ENCODE measurements around the gene CAD. TPM values are rescaled to one million over a fixed set of nuclear protein-coding genes. Genes with fewer than 3 reads are reported as not detected.
A peak's percentile ranks its signal among the peaks of the same experiment; 100 is the strongest.

CAD gene
- total RNA-seq, 1 donor: 30.8 TPM

DNA sequence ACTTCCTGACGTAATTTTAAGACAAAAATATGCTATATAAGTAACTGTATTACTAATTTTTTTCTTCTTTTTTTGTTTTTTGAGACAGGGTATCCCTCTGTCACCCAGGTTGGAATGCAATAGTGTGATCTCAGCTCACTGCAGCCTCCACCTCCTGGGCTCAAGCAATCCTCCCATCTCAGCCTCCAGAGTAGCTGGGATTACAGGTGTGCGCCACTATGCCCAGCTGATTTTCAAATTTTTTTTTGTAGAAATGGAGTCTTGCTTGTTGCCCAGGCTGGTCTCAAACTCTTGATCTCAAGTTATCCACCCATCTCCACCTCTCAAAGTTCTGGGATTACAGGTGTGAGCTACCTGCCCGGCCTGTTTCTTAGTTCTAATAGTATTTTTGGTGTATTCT lies 38.7 kb upstream of the CAD start:
- no peak overlapping the region for H3K4me3 ChIP-seq (ENCODE audit: insufficient read depth, low read length)
- no peak overlapping the region for H3K27ac ChIP-seq (ENCODE audit: low read depth, low read length)
- no peaks in the 10 kb centered on the region for H3K79me2 ChIP-seq (ENCODE audit: insufficient read depth, low read length)
- TF ChIP-seq CTCF (IDR thresholded peaks at IDR 0.05; ENCODE audit: extremely low read depth, low read depth, low read length): no peak
- no peaks in the 10 kb centered on the region for H4K20me1 ChIP-seq (ENCODE audit: insufficient read depth, low read length)
- no peak for DNase-seq (ENCODE audit: insufficient read length, low spot score, missing footprints)
- peaks cover 45% of the 10 kb centered on the region for H3K4me1 ChIP-seq (ENCODE audit: insufficient read depth, low read length)
- no peak overlapping the region for H3K4me2 ChIP-seq (ENCODE audit: insufficient read depth, low read length)
- no peaks in the 10 kb centered on the region for H3K36me3 ChIP-seq (ENCODE audit: insufficient read depth, low read length)
- H3K27me3 ChIP-seq (ENCODE audit: insufficient read depth, low read length): peaks cover 19% of the 10 kb centered on the region
- no peaks in the 10 kb centered on the region for H3K9me3 ChIP-seq (ENCODE audit: low read depth, low read length)
- no peak overlapping the region for H2AFZ ChIP-seq (ENCODE audit: low read length)

DNA sequence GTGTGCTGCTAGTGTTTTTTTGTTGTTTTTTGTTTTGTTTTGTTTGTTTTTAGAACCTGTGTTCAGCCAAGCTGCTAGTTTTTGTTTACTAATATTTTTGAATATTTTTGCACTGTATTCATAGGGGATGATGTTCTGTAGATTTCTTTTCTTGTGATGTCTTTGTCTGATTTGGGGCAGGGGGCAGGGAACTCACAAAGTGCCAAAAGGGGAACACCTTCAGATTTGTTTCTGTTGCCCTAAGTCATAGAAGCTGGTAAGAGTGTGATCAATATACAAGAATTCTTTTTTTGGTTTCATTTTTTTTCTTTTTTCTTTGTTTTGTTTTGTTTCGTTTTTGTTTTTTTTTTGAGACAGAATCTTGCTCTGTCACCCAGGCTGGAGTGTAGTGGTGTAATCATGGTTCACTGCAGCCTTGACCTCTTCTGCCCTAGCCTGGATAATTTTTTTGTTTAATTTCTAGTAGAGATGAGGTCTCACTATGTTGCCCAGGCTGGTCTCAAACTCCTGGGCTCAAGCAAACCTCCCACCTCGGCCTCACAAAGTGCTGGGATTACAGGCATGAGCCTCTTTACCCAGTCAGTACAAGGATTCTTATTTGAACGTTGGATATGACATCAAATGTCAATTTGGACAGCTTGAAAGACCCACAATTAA lies 37.7 kb upstream of the CAD start:
- no peak for TF ChIP-seq CTCF (IDR thresholded peaks at IDR 0.05; ENCODE audit: extremely low read depth, low read depth, low read length)
- DNase-seq (ENCODE audit: insufficient read length, low spot score, missing footprints): no peak
- H3K27ac ChIP-seq (ENCODE audit: low read depth, low read length): peak overlapping the region; percentile 66
- no peaks in the 10 kb centered on the region for H3K36me3 ChIP-seq (ENCODE audit: insufficient read depth, low read length)
- H3K4me2 ChIP-seq (ENCODE audit: insufficient read depth, low read length): peak overlapping the region; percentile 31
- H3K79me2 ChIP-seq (ENCODE audit: insufficient read depth, low read length): no peaks in the 10 kb centered on the region
- peaks cover 12% of the 10 kb centered on the region for H3K27me3 ChIP-seq (ENCODE audit: insufficient read depth, low read length)
- H3K4me3 ChIP-seq (ENCODE audit: insufficient read depth, low read length): no peak overlapping the region
- H3K9me3 ChIP-seq (ENCODE audit: low read depth, low read length): no peaks in the 10 kb centered on the region
- no peak overlapping the region for H2AFZ ChIP-seq (ENCODE audit: low read length)
- no peaks in the 10 kb centered on the region for H4K20me1 ChIP-seq (ENCODE audit: insufficient read depth, low read length)
- H3K4me1 ChIP-seq (ENCODE audit: insufficient read depth, low read length): peaks cover 54% of the 10 kb centered on the region

GRCh38 chr2:27182346-27182745 lies 34.8 kb upstream of the CAD start:
- Histone ChIP-seq H3K4me3 (ENCODE audit: insufficient read depth, low read length) (no peak overlapping the region), H3K27ac (ENCODE audit: low read depth, low read length) (peak overlapping the region; percentile 90), H3K36me3 (ENCODE audit: insufficient read depth, low read length) (no peaks in the 10 kb centered on the region), H3K4me1 (ENCODE audit: insufficient read depth, low read length) (peaks cover 81% of the 10 kb centered on the region), H2AFZ (ENCODE audit: low read length) (no peak overlapping the region), H3K4me2 (ENCODE audit: insufficient read depth, low read length) (peak overlapping the region; percentile 60), H3K9me3 (ENCODE audit: low read depth, low read length) (no peaks in the 10 kb centered on the region), H3K79me2 (ENCODE audit: insufficient read depth, low read length) (no peaks in the 10 kb centered on the region), H4K20me1 (ENCODE audit: insufficient read depth, low read length) (no peaks in the 10 kb centered on the region), H3K27me3 (ENCODE audit: insufficient read depth, low read length) (peaks cover 5% of the 10 kb centered on the region)
- TF ChIP-seq CTCF (IDR thresholded peaks at IDR 0.05; ENCODE audit: extremely low read depth, low read depth, low read length): no peak
- peak; percentile 19 for DNase-seq (ENCODE audit: insufficient read length, low spot score, missing footprints)

- H4K20me1 ChIP-seq (ENCODE audit: insufficient read depth, low read length): no peaks in the 10 kb centered on the region
- DNase-seq (ENCODE audit: insufficient read length, low spot score, missing footprints): no peak
- peaks cover 86% of the 10 kb centered on the region for H3K4me1 ChIP-seq (ENCODE audit: insufficient read depth, low read length)
- no peak overlapping the region for H3K4me2 ChIP-seq (ENCODE audit: insufficient read depth, low read length)
- H3K36me3 ChIP-seq (ENCODE audit: insufficient read depth, low read length): no peaks in the 10 kb centered on the region
- no peaks in the 10 kb centered on the region for H3K27me3 ChIP-seq (ENCODE audit: insufficient read depth, low read length)
- H3K9me3 ChIP-seq (ENCODE audit: low read depth, low read length): no peaks in the 10 kb centered on the region
- no peak overlapping the region for H2AFZ ChIP-seq (ENCODE audit: low read length)
- no peaks in the 10 kb centered on the region for H3K79me2 ChIP-seq (ENCODE audit: insufficient read depth, low read length)
- H3K4me3 ChIP-seq (ENCODE audit: insufficient read depth, low read length): no peak overlapping the region
- H3K27ac ChIP-seq (ENCODE audit: low read depth, low read length): peak overlapping the region; percentile 90
- no peak for TF ChIP-seq CTCF (IDR thresholded peaks at IDR 0.05; ENCODE audit: extremely low read depth, low read depth, low read length)
These were observed 33.1 kb upstream of the CAD start for GRCh38 chr2:27184115-27184514.

All from osteoblast (primary cell).